Muscle of back (tissue), 11 donors: Measurements from ENCODE around the gene CASZ1. TPM values are rescaled to one million over a fixed set of nuclear protein-coding genes. Genes with fewer than 3 reads are reported as not detected.
A peak's percentile ranks its signal among the peaks of the same experiment; 100 is the strongest.

Experiments used
- DNase-seq, 3 donors: peaks; one replicate each; pipeline versions ENCODE4 v3.0.0 to v3.0.0-alpha.2; 2013
- polyA plus RNA-seq, 10 donors: library from polyadenylated mRNA; unstranded; fragments of 120-200 nt; gene quantifications; one replicate each; pipeline ENCODE4 v1.2.1, GENCODE V29; 2013; ENCODE audit not compliant: insufficient read length in 10 of 10

CASZ1 gene
- polyA plus RNA-seq, 10 donors = 28.3 to 57.9 (median 43.4) TPM

DNA sequence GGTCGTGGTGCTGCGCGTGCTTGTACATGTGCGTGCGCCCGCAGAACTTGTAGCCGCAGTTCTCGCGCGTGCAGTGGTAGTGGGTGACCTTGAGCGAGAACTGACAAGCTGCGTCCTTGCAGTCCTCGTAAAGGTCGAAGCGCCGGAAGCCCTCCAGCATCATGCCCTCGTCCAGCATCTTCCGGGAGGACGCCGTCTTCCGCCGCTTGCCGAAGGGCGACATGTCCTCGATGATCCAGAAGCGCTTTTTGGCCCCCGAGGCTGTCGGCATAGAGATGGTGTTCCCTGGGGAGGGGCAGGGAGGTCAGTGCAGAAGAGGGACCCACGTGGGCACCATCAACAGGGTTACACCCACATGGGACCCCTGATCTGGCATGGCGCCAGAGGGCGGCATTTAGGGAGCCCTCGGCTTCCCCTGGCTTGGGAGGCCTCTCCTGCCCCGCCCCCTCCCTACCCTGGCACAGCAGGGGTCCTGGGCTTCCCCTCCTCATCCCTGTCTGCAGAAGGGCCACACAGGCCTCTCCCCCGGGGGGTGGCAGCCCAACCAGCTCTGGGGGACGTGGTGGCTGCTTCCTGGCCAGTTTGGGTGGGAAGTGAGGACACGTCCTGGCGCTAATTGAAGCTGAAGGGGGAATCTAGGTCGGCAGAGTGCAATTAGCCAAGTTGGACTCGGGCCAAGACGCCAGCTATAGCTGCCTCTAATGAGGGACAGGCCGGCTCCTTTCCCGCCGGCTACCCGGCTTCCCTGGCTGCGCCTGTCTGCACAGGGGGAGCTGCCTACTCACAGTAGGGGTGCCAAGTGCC lies 156.5 kb downstream of the CASZ1 start:
- peak in 1 of 3 donors; percentile 41 for DNase-seq

DNA sequence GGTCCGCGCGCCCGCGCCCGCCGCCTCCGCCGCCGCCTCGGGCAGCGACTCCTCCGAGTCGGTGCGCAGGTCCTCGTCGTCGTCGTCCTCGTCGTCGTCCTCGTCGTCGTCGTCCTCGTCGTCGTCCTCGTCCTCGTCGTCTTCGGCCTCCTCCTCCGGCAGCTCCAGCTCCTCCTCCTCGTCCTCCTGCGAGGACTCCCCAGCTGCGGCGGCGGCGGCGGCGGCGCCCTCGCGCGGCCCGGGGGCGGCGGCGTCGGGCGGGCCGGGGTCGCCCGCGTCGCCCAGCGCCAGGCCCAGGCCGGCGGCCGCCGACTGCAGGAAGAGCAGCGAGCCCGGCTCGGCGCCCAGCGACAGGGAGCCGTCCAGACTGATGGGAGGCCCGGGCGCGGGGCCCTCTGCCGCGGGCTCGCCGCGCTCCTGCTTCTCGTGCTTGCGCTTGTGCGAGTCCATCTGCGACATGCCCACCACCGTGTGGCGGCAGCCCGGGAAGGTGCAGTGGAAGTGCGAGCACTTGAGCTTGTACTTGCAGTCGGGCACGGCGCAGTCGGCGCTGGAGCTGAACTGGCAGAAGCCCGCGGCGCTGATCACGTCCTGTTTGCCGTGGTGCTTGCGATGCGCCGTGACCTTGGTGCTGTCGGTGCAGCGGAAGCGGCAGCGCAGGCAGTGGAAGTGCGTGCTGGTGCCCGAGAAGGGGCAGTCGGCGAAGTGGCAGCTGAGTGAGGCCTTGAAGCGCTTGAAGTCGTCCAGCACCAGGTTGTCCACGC lies 157.3 kb downstream of the CASZ1 start:
- DNase-seq = peak in 1 of 3 donors; percentile 65

DNA sequence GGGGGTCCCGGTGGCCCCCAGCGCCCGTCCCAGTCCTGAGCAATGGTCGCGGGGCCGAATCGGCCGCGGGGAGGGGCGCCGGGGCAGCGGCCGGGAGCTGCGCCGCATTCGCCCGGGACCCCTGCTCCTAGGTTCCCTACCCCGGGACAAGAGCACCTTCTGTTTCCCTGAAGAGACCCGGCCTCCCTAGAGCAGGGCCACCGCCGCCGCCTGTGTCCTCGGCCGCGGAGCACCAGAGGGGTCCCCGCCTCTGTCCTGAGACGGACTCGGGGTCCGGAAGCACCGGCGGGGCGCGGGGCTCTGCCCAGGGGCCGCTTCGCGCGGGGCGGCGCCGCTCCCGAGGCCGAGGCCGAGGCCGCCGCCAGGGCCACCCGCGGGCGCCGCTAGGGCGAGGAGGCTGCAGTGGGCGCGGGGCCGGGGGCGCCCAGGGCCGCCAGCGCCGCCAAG lies 157.9 kb downstream of the CASZ1 start:
- DNase-seq = no peak

DNA sequence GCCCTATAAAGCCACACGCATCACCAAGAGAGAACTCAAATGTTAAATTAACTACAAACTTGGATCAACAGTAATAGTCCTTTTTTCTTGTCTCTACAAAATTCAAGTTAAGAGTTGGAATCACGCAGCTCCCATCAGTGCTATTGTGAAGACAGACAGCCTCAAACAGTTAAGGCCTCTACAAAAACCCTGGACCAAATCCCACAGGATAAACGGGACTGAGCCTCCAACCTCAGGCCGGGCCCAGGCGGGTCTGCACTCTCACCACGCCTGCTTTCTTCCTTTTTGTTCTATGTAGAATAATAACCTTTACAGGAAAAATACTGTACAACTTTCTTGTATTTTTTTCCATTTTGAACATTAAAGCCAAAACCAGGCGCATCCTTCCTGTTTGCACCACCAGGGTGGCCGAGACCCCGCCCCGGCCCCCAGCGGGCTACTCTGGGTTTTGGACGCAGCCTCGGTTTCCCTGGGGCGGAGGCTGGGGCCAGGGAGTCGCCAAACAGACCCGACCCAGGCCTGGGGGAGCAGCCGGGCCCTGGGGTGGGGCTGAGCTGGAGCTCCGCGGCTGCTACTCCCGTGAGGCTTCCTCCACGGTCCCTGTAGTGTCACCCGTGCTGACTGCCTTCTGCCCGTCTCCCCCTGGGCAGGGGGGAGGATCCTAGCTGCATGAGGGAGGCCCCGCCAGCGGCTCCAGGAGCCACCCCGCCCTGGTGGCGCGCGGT lies 158.4 kb downstream of the CASZ1 start:
- no peak for DNase-seq

DNA sequence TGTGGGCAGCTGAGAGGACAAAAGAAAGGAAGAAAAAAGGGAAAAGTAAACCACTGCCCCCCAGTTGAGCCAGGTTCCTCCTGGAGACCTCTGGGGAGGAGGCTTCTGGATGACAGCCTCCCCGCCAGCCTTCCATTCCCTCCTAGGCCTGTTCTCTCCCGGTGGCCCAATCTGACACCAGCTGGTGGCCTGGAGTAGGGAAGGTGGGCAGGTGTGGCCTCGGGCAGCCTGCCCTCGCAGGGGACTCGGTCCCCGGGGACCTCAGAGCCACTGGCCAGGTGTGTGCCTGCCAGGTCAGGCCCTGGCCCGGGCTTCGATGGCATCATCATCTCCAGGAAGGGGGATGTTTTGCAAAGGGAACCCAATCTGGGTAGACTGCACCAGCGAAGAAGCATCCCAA lies 159.0 kb downstream of the CASZ1 start:
- no peak for DNase-seq

DNA sequence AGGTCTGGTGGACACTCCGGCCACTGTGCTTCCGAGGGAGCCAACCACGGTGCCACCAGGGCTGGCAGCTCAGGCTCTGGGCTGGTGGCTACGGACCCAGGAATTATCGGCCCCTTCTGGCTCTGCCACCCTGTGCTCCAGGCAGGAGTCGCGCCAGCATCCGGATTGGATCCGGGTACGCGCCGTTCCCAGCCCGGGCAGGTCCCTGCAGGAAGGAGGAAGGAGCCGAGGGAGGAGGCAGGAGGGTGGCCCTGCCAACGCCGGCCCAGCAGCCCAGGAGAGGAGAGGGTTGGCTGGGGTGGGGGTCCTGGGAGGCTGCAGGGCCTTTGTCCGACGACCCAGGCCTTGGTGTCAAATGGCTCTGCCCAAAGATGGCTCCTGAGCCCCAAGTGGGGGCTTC lies 160.5 kb downstream of the CASZ1 start:
- no peak for DNase-seq

DNA sequence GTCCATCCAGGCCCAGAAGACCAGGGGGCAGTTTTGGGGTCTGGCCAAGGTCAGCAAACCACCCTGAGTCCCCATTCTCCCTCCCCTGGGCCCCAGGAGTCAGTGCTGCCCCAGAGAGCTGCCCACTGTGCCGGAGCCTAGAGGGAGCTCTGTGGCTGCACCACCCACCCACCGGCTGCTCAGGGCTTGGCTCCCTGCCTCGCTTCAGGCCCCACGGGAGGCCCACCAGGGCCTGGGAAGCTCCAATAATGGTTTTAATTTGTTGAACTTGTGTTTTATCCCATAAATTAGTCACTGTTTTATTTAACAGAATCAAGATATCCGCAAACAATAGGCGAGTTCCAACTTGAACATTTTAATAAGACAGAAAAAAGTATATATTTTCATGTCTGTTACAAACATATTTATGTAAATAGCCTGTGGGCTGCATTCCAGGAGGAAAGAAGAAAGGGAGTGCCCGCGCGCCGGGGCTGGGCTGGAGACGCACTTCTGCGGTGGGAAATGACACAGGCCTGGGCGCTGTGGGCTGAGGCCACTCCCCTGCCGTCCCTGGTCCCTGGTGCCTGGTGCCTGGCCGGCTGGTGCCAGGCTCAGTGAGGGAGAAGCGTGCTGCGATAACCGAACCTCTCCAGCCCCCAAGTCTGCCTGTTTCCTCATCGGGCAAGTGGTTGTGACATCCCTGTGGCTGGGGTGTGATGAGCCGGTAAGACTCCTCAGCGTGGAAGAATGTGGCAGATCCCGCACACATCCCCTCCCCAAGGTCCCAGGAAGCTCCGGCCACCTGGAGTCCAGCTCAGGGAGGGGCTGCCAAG lies 161.2 kb downstream of the CASZ1 start:
- DNase-seq = no peak

DNA sequence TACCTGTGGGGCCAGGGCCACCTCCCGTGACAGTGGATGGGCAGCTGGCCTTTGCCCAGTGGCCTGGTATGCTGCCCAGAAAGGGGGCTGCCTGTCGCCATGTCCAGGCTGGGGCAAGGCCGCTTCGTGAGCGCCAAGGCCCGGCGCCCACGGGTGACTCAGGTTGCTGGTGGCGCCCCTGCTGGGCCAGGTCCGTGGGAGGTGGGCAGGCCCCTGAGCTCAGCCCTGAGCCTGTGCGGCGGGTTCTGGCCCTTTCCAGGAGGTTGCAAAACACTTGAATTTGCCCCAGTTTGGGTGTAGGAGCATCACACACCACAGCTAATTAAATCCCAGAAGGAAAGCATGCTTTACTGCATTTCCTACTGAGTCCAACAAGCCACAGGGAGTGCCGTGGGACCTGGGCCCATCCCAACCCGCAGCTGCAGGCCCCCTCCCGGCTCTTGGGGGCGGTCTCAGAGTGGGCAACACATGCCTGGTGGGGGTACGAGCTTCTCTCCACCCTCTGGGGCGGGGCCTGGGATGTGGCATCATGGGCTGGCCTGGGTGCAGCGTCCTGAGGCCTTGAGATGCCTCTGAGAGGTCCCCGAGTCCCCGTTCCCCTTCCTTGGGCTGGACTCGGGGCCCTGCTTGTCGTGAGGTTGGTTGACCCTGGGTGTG lies 161.9 kb downstream of the CASZ1 start:
- DNase-seq = no peak

DNA sequence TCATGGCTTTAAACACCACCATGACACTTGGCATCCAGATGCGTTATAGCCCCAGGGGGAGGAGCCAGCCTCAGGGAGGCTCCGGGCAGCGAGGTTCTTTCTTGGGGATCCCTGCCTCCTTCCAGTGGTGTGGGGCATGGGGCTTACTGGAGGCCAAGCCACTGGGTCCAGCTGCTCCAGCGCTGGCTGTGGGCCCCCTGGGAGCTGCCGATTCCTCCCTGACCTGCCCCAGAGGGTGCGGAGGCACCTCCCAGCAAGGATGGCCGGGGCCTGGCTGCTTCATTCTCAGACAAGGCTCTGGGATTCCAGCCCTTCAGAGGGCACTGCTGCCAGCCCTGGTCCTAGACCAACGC lies 162.4 kb downstream of the CASZ1 start:
- no peak for DNase-seq

DNA sequence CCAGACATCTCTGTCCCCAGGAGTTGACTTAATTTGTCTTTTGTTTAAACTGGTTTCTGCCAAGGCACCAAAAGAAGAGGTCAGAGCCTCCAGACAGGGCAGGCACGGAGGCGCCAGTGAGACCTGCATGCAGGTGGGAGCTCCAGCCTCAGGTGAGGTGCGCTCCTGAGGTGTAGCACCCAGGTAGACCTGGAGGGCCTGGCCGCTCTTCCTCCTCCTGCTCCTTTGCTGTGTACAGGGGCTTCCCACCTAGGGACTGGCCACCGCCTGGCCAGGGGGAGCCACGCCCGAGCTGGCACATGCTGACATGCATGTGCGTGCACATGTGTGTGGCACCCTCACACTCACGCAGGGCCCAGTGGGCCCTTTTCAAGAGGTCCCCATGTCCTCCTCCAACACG lies 163.0 kb downstream of the CASZ1 start:
- DNase-seq = no peak

DNA sequence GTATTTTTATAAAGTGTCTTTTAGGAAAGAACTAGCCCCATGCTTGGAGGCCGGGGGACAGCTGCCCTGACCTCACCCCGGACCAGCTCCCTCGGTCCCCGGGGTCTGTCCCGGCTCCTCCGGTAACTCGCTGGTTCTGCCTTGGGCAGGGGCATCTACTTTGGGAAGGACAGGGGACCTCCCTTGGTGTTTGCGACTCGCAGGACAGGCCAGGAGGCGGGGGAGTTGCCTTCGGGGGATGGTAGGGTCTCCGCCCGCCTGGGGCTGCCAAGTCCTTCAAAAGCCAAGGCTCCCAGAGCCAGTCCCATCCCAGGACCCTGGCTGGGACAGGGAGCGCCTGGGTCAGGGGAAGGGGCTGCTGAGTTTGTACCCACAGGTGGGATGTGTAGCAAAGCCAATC lies 163.8 kb downstream of the CASZ1 start:
- no peak for DNase-seq

DNA sequence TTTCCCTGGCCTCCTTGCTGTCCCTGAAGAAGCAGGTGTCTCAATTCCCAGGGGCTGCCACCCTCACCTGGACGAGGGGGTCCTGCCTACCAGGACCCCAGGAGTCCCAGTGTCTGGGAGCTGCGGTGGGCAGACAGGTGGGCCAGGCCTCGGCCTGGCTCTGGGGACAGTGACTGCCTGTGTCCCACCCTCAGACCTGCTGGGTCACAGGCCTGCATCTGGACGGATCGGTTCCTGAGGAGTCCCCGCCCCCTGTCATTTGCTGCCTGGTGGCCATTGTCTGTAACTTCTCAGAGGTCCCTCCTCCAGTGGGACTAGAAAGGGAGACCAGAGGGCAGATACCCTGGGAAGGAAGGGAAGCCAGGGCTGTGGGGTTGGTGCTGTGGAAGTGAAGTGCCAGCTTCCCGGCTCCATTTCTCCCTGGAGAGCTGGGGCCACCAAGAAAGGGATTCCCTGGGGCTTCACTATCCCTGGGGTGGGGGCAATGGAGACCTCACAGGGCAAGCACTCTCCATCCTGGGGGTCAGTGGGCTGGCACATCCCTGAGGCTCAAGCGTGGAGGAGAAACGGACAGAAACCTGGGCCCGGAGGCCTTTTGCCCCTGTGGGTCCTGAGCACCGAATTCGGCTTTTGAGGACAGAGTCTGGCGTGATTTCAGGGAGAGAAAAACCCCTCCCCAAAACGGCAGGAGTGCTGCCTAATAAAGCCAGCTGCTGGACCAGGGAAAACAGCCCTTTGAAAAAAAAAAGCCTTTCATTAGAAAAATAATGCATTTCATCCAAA lies 164.4 kb downstream of the CASZ1 start:
- no peak for DNase-seq

DNA sequence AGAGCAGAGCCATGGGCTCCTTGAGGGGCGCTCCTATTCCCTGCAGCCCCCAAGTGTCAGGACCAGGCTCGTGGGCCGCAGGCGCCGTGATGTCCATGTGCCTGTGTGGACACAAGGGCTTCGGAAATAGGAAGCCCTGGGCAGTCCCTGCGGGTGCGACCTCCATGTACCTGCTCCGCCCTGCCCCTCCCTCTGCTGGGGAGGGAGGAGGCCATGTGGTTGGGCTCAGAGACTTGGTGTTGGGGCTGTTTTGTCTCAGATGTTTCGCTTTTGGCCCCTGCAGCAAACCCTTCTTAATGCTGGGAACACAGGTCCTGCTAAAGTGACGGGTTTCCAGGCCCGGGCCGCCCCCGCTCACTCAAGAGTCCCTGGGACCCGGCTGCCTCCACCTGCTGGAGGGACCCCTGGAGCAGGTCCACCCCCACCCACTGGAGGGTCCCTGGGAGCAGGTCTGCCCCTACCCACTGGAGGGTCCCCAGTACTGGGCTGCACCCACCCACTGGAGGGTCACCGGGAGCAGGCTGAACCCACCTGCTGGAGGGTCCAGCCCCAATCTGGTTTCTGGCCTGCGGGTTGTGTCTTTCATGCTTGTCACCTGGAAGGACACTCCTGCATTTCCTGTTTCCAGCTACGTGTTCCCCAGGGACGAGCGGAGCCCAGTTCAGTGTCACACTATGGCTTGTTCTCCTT lies 165.2 kb downstream of the CASZ1 start:
- DNase-seq = no peak

DNA sequence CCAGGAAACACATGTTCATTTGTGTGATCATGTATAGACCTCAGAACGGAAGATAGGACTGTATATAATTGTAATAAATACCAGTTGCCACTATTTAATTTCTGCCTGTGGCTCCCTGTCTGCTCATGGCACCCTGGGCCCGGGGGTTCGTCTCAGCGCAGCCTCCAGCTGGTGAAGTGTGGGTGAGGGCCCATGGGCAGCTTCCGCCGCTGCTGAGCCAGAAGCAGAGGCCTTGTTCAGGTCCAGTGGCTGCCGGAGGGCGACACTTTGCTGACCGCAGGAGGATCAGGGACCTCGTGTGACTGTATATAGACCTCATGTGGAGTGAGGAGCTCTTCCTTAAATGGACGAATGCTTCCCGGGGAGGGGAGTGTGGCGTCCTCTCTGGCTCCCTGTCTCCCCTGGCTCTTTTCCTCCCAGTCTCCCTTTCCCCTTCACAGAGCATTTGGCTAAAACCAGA lies 165.8 kb downstream of the CASZ1 start:
- no peak for DNase-seq

DNA sequence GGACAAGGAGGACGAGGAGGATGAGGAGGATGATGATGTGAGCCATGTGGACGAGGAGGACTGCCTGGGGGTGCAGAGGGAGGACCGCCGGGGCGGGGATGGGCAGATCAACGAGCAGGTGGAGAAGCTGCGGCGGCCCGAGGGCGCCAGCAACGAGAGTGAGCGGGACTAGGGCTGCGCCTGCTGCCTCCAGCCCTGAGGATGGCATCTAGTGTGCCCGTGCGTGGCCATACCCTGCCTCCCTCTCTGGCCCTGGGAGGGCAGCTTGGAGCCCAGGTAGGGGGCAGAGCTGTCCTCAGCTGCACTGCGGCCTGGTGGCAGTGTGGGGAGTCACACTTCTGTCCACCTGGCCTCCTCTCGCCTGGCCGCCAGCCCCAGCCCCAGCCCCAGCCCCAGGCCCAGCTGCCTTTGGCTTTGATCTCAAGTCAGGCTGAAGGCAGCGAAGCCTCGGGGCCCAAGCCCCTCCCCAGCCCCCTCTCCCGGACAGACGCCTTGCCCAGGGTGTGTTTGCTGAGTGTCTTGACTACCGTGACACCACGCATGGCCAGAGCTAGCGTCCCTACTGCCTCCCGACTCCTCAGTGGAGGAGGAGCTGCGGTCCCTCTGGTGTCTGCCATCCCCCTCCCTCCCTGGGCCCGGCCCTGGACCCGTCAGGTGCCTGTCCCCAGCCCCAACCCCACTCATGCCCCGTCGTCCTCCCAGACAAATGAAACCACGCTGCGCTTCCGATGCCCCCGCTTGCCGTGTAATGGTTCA lies 166.5 kb downstream of the CASZ1 start:
- DNase-seq = no peak

DNA sequence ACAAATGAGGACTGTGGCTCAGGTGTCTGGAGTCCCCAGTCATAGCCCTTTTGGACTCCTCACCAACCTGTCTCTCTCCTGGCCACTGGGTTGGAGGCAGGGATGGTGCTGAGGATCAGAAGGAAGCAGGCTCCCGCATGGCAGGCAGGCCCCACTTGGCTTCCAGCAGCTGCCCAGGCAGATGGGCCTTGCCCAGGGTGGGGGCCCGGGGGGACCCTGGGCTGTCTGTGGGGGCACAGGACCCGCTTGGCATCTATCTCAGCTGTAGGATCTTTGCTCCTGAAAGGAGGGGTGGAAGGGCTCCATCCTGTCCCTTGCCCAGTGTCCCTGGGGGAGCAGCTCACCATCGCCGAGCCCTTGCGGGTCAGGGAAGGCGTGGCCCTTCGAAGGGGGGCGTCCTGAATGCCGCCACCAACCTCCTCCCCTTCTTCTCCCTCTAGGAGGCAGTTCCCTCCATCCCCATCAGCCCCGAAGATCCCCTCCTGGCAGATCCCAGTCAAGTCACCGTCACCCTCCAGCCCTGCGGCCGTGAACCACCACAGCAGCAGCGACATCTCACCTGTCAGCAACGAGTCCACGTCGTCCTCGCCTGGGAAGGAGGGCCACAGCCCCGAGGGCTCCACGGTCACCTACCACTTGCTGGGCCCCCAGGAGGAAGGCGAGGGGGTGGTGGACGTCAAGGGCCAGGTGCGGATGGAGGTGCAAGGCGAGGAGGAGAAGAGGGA lies 167.2 kb downstream of the CASZ1 start:
- DNase-seq = no peak

DNA sequence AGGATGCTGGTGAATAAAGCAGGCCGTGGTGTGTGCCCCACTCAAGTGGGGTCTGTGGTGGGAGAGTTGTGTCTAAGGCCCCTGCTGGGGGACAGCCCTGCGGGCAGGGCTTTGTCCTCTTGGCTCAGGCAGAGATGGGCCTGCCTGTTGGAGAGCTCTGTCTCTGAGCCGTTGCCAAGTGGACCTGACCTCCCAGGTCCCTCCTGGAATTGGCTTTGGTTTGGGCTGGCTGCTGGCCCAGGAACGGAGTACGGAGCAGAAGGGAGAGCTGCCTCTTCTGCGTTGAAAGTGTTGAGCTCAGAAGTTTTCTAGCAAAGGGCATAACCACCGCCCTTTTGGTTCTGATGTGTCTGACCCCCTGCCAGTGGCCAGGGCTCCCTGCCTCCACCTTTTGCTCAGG lies 167.8 kb downstream of the CASZ1 start:
- DNase-seq = peak in 1 of 3 donors; percentile 60

DNA sequence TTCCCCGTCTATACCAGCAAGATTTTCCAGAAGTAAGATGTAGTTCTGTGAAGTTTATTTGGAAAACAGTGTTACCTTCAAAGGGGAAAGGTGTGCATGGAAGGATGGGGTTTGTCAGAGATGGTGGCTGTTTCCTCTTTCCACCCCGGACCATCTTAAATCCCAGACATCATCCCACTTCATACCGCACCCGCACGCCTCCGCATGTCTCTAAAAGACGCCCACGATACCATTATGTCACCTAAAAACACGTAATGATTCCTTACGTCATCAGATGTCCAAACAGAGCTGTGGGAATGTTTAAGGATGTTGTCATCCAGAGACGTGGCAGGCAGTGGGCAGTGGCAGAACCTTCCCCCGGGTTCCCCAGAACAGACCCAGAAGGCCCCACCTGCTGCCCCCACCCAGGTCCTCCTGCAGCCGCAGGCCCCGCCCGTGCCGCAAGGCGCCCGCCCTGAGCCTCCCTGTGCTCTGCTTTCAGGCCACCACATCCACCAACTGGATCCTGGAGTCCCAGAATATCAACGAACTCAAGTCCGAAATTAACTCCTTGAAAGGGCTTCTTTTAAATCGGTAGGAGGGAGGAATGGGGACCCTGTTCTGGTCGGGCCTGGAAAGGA lies 169.5 kb downstream of the CASZ1 start:
- no peak for DNase-seq
